Measurements from ENCODE around the gene GPRASP3.

Gene GPRASP3

GRCh38 chrX:102745857-102746584 is 25.5 kb downstream of the GPRASP3 start:
- DNase-seq (ENCODE audit: low spot score) = peak; percentile 17

GRCh38 chrX:102765217-102765616 is 44.7 kb downstream of the GPRASP3 start:
- DNase-seq (ENCODE audit: low spot score) = peak; percentile 71

- peak; percentile 50 for DNase-seq (ENCODE audit: low spot score)
These were observed 45.3 kb downstream of the GPRASP3 start for GRCh38 chrX:102765809-102766208.

GRCh38 chrX:102767287-102767686 is 46.7 kb downstream of the GPRASP3 start:
- DNase-seq (ENCODE audit: low spot score) = no peak

GRCh38 chrX:102768987-102769761 is 48.6 kb downstream of the GPRASP3 start:
- DNase-seq (ENCODE audit: low spot score) = peak; percentile 90
